HEK293 (cell line): Measurements from ENCODE around the gene ALOXE3.

ENCODE experiments used
- CTCF ChIA-PET: fragments of 350-600 bp; formaldehyde crosslinking; extraction: SDS; loops from one replicate; lab custom pipeline; 2021; ENCODE audit warnings: antibody characterized with exemption; lab: Yijun Ruan, JAX
- POLR2A ChIA-PET: fragments of 300-600 bp; formaldehyde crosslinking; extraction: SDS; loops from one replicate; lab custom pipeline; 2020; ENCODE audit warnings: antibody characterized with exemption, inconsistent platforms; lab: Yijun Ruan, JAX
- H3K27ac ChIP-seq: fragments of 200-500 bp; sonication (Bioruptor generic); 2 replicates; pipeline ENCODE4 v1.5.1; 2014; ENCODE audit warnings: low read depth, low read length, control low read depth, inconsistent platforms; ENCODE audit errors: extremely low read depth
- H3K36me3 ChIP-seq, 2 experiments: fragments of 200-500 bp in 1 of 2; sonication (Bioruptor generic) in 1 of 2; 1 replicate in 1 of 2; 2 replicates in 1 of 2; pipeline ENCODE4 v1.5.1; 2014 to 2017; ENCODE audit warnings: inconsistent platforms in 2 of 2, low read length in 2 of 2; ENCODE audit not compliant: control insufficient read depth in 2 of 2, insufficient read depth in 1 of 2
- H3K4me1 ChIP-seq: fragments of 200-500 bp; sonication (Bioruptor generic); 2 replicates; pipeline ENCODE4 v1.5.1; 2014; ENCODE audit warnings: mild to moderate bottlenecking, low read length, inconsistent platforms; ENCODE audit not compliant: control insufficient read depth, insufficient read depth
- H3K4me3 ChIP-seq: 2 replicates; pipeline ENCODE4 v1.5.1; 2011; ENCODE audit warnings: low read depth, mild to moderate bottlenecking, control low read depth, low read length, moderate library complexity
- H3K9me3 ChIP-seq: fragments of 200-500 bp; sonication (Bioruptor generic); 2 replicates; pipeline ENCODE4 v1.5.1; 2014; ENCODE audit warnings: low read depth, low read length, inconsistent platforms; ENCODE audit not compliant: control insufficient read depth, insufficient read depth
- EGR2 ChIP-seq: fragments of 450-650 bp; formaldehyde crosslinking; IDR thresholded peaks from 2 replicates; pipeline ENCODE4 v1.5.1; 2016; ENCODE audit warnings: low read depth, missing biosample characterization, missing genetic modification characterization
- ELK4 ChIP-seq: IDR thresholded peaks from 2 replicates; pipeline ENCODE4 v1.6.1; 2011; ENCODE audit warnings: mild to moderate bottlenecking, low read depth, low read length, borderline replicate concordance
- HOXC10 ChIP-seq: sonication (generic); formaldehyde crosslinking; IDR thresholded peaks from 2 replicates; pipeline ENCODE4 v1.8.1; 2023; ENCODE audit warnings: mild to moderate bottlenecking, missing genetic modification reagents
- KLF8 ChIP-seq: fragments of 450-650 bp; formaldehyde crosslinking; IDR thresholded peaks from 2 replicates; pipeline ENCODE4 v1.5.1; 2016; ENCODE audit warnings: missing biosample characterization, missing genetic modification characterization
- MYNN ChIP-seq: fragments of 450-650 bp; formaldehyde crosslinking; IDR thresholded peaks from 2 replicates; pipeline ENCODE4 v1.5.1; 2016; ENCODE audit warnings: missing biosample characterization, missing genetic modification characterization, borderline replicate concordance
- PRDM6 ChIP-seq: fragments of 450-650 bp; formaldehyde crosslinking; IDR thresholded peaks from 2 replicates; pipeline ENCODE4 v1.5.1; 2017; ENCODE audit warnings: missing biosample characterization, missing genetic modification characterization
- SP2 ChIP-seq: fragments of 450-650 bp; formaldehyde crosslinking; IDR thresholded peaks from 2 replicates; pipeline ENCODE4 v1.5.1; 2016; ENCODE audit warnings: missing biosample characterization, missing genetic modification characterization
- SP3 ChIP-seq: fragments of 450-650 bp; formaldehyde crosslinking; IDR thresholded peaks from 2 replicates; pipeline ENCODE4 v1.5.1; 2016; ENCODE audit warnings: missing biosample characterization, missing genetic modification characterization
- ZNF2 ChIP-seq: fragments of 450-650 bp; formaldehyde crosslinking; IDR thresholded peaks from 2 replicates; pipeline ENCODE4 v1.5.1; 2016; ENCODE audit warnings: missing biosample characterization, missing genetic modification characterization
- ZNF214 ChIP-seq: fragments of 450-650 bp; formaldehyde crosslinking; IDR thresholded peaks from 2 replicates; pipeline ENCODE4 v1.5.1; 2017; ENCODE audit warnings: missing biosample characterization, mild to moderate bottlenecking, missing genetic modification characterization, borderline replicate concordance
- ZNF280C ChIP-seq: fragments of 450-650 bp; formaldehyde crosslinking; IDR thresholded peaks from 2 replicates; pipeline ENCODE4 v1.5.1; 2016; ENCODE audit warnings: missing biosample characterization, missing genetic modification characterization
- ZNF37A ChIP-seq: fragments of 450-650 bp; IDR thresholded peaks from 2 replicates; pipeline ENCODE4 v1.5.1; 2018; ENCODE audit warnings: missing biosample characterization, missing genetic modification characterization
- ZNF433 ChIP-seq: fragments of 450-650 bp; formaldehyde crosslinking; IDR thresholded peaks from 2 replicates; pipeline ENCODE4 v1.5.1; 2016; ENCODE audit warnings: missing biosample characterization, missing genetic modification characterization, low read depth
- ZNF530 ChIP-seq: fragments of 450-650 bp; formaldehyde crosslinking; IDR thresholded peaks from 2 replicates; pipeline ENCODE4 v1.5.1; 2016; ENCODE audit warnings: low read depth, missing biosample characterization, missing genetic modification characterization
- ZNF658 ChIP-seq: fragments of 450-650 bp; formaldehyde crosslinking; IDR thresholded peaks from 2 replicates; pipeline ENCODE4; 2016; ENCODE audit warnings: missing biosample characterization, missing genetic modification characterization
- TF ChIP-seq, protein P1 (sequence below): fragments of 450-650 bp; formaldehyde crosslinking; IDR thresholded peaks from 2 replicates; pipeline ENCODE4 v1.5.1; 2016; ENCODE audit warnings: missing biosample characterization, missing genetic modification characterization
- TF ChIP-seq, protein P2 (sequence below): fragments of 450-650 bp; formaldehyde crosslinking; IDR thresholded peaks from 2 replicates; pipeline ENCODE4 v1.5.1; 2017; ENCODE audit warnings: missing biosample characterization, missing genetic modification characterization
- TF ChIP-seq, protein P3 (sequence below): fragments of 450-650 bp; IDR thresholded peaks from 2 replicates; pipeline ENCODE4 v1.5.1; 2018; ENCODE audit warnings: missing biosample characterization, missing genetic modification characterization
- TF ChIP-seq, protein P4 (sequence below): fragments of 450-650 bp; formaldehyde crosslinking; IDR thresholded peaks from 2 replicates; pipeline ENCODE4 v1.5.1; 2016; ENCODE audit warnings: missing biosample characterization, missing genetic modification characterization
- TF ChIP-seq, protein P5 (sequence below): fragments of 450-650 bp; formaldehyde crosslinking; IDR thresholded peaks from 2 replicates; pipeline ENCODE4 v1.5.1; 2016; ENCODE audit warnings: missing biosample characterization, missing genetic modification characterization

The ALOXE3 gene

DNA sequence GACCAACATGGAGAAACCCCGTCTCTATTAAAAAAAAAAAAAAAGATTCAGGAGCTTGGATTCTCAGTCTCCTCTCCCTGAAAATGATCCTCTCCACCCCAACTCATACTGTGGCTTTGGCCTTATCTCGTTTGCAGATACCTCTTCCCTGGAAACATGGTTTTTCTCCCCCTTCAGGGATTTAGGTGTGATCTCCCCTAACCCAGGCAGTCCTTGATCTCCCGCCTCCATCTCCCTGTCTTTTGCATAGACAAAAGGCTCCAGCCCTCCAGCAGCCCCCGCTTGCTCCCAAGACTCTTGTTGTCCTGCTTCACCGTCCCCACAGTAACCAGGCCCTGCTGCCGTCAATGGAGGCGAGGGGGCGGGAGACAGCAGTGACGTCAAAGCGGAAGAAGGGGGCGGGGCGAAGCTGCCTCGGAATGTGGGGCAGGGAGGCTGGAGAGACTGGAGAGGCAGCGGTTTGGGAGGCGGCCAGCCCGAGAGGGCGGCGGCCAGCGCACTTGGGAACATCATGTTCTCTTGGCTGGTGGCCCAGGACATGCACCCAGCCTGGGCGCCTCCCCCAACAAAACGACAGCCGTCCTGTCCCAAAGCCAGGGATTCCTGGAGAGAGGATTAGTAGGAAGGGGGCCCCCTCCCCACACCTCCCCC is 35.8 kb upstream of the ALOXE3 start:
- Histone ChIP-seq H3K4me3 (peak overlapping the region; percentile 13), H3K9me3 (no peaks in the 10 kb centered on the region), H3K36me3 (peaks cover 4 to 21% of the 10 kb centered on the region in 2 experiments; a peak in 2 of 3 replicates), H3K4me1 (peaks cover 25% of the 10 kb centered on the region), H3K27ac (peak overlapping the region; percentile 74)
- POLR2A ChIA-PET: interaction anchor here (0.6 to 2.0 kb wide), 15 partner anchors 9 to 297 kb away, joined by 3 to 16 read pairs (median 4); partner anchors contain the start of genes ALOXE3, AURKB, BORCS6 and KRABD2
- CTCF ChIA-PET: interaction anchor here (0.6 to 7.3 kb wide), 11 partner anchors 15 to 1362 kb away, joined by 3 to 91 read pairs (median 4); partner anchors contain the start of genes ALOX12B and ALOXE3
- TF ChIP-seq, protein P1, sequence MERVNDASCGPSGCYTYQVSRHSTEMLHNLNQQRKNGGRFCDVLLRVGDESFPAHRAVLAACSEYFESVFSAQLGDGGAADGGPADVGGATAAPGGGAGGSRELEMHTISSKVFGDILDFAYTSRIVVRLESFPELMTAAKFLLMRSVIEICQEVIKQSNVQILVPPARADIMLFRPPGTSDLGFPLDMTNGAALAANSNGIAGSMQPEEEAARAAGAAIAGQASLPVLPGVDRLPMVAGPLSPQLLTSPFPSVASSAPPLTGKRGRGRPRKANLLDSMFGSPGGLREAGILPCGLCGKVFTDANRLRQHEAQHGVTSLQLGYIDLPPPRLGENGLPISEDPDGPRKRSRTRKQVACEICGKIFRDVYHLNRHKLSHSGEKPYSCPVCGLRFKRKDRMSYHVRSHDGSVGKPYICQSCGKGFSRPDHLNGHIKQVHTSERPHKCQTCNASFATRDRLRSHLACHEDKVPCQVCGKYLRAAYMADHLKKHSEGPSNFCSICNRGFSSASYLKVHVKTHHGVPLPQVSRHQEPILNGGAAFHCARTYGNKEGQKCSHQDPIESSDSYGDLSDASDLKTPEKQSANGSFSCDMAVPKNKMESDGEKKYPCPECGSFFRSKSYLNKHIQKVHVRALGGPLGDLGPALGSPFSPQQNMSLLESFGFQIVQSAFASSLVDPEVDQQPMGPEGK (tag by site-specific recombination): peak; percentile 92
- TF ChIP-seq EGR2 (tag by site-specific recombination): peak; percentile 89
- no peak for TF ChIP-seq ZNF658 (tag by site-specific recombination)
- TF ChIP-seq PRDM6: no peak
- TF ChIP-seq, protein P2, sequence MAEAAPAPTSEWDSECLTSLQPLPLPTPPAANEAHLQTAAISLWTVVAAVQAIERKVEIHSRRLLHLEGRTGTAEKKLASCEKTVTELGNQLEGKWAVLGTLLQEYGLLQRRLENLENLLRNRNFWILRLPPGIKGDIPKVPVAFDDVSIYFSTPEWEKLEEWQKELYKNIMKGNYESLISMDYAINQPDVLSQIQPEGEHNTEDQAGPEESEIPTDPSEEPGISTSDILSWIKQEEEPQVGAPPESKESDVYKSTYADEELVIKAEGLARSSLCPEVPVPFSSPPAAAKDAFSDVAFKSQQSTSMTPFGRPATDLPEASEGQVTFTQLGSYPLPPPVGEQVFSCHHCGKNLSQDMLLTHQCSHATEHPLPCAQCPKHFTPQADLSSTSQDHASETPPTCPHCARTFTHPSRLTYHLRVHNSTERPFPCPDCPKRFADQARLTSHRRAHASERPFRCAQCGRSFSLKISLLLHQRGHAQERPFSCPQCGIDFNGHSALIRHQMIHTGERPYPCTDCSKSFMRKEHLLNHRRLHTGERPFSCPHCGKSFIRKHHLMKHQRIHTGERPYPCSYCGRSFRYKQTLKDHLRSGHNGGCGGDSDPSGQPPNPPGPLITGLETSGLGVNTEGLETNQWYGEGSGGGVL (tag by site-specific recombination): peak; percentile 95
- TF ChIP-seq ZNF433 (tag by site-specific recombination): no peak
- TF ChIP-seq ZNF2: no peak
- TF ChIP-seq MYNN: 0 out of 2 replicates have a peak, but pooled peaks have one; percentile 10
- TF ChIP-seq SP3 (tag by site-specific recombination): peak; percentile 91
- no peak for TF ChIP-seq ZNF530 (tag by site-specific recombination)
- no peak for TF ChIP-seq ELK4
- TF ChIP-seq ZNF37A (tag by site-specific recombination): no peak
- TF ChIP-seq, protein P3, sequence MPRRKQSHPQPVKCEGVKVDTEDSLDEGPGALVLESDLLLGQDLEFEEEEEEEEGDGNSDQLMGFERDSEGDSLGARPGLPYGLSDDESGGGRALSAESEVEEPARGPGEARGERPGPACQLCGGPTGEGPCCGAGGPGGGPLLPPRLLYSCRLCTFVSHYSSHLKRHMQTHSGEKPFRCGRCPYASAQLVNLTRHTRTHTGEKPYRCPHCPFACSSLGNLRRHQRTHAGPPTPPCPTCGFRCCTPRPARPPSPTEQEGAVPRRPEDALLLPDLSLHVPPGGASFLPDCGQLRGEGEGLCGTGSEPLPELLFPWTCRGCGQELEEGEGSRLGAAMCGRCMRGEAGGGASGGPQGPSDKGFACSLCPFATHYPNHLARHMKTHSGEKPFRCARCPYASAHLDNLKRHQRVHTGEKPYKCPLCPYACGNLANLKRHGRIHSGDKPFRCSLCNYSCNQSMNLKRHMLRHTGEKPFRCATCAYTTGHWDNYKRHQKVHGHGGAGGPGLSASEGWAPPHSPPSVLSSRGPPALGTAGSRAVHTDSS: no peak
- TF ChIP-seq SP2 (tag by site-specific recombination): peak; percentile 96
- TF ChIP-seq ZNF280C (tag by site-specific recombination): no peak
- TF ChIP-seq, protein P4, sequence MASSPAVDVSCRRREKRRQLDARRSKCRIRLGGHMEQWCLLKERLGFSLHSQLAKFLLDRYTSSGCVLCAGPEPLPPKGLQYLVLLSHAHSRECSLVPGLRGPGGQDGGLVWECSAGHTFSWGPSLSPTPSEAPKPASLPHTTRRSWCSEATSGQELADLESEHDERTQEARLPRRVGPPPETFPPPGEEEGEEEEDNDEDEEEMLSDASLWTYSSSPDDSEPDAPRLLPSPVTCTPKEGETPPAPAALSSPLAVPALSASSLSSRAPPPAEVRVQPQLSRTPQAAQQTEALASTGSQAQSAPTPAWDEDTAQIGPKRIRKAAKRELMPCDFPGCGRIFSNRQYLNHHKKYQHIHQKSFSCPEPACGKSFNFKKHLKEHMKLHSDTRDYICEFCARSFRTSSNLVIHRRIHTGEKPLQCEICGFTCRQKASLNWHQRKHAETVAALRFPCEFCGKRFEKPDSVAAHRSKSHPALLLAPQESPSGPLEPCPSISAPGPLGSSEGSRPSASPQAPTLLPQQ: 0 out of 2 replicates have a peak, but pooled peaks have one; percentile 42
- TF ChIP-seq HOXC10 (CRISPR knock-in tag): no peak
- TF ChIP-seq, protein P5, sequence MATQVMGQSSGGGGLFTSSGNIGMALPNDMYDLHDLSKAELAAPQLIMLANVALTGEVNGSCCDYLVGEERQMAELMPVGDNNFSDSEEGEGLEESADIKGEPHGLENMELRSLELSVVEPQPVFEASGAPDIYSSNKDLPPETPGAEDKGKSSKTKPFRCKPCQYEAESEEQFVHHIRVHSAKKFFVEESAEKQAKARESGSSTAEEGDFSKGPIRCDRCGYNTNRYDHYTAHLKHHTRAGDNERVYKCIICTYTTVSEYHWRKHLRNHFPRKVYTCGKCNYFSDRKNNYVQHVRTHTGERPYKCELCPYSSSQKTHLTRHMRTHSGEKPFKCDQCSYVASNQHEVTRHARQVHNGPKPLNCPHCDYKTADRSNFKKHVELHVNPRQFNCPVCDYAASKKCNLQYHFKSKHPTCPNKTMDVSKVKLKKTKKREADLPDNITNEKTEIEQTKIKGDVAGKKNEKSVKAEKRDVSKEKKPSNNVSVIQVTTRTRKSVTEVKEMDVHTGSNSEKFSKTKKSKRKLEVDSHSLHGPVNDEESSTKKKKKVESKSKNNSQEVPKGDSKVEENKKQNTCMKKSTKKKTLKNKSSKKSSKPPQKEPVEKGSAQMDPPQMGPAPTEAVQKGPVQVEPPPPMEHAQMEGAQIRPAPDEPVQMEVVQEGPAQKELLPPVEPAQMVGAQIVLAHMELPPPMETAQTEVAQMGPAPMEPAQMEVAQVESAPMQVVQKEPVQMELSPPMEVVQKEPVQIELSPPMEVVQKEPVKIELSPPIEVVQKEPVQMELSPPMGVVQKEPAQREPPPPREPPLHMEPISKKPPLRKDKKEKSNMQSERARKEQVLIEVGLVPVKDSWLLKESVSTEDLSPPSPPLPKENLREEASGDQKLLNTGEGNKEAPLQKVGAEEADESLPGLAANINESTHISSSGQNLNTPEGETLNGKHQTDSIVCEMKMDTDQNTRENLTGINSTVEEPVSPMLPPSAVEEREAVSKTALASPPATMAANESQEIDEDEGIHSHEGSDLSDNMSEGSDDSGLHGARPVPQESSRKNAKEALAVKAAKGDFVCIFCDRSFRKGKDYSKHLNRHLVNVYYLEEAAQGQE (tag by site-specific recombination): peak; percentile 37; the same call in 1 of the 2 replicates
- TF ChIP-seq ZNF214 (tag by site-specific recombination): no peak
- peak; percentile 93 for TF ChIP-seq KLF8
